Measurements from ENCODE around the gene EHD2. TPM values are rescaled to one million over a fixed set of nuclear protein-coding genes. Genes with fewer than 3 reads are reported as not detected.

The EHD2 gene
- total RNA-seq, 6 experiments from 2014 or later, result 321 to 395 (median 334) TPM

DNA sequence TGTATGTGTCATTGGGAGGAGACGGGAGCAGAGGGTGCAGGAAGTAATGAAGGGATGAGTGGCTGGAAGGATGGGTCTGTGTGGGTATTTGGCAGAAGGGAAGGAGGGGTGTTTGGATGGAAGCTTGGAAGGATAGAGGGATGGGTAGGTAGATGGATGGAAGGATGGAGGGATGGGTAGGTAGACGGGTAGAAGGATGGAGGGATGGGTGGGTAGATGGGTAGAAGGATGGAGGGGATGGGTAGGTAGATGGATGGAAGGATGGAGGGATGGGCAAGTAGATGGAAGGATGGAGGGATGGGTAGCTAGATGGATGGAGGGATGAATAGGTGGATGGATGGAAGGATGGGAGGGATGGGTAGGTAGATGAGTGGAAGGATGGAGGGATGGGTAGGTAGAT is 41.7 kb upstream of the EHD2 start:
- Mint-ChIP-seq H3K36me3 (ENCODE audit: low read depth) (peaks cover 23% of the 10 kb centered on the region), H3K27ac (no peak overlapping the region), H3K9me3 (no peaks in the 10 kb centered on the region), H3K4me1 (ENCODE audit: low read depth) (peaks cover 8% of the 10 kb centered on the region), H3K4me3 (no peak overlapping the region), H3K27me3 (ENCODE audit: insufficient read depth) (peaks cover 2% of the 10 kb centered on the region)
- TF ChIP-seq CTCF (IDR thresholded peaks at IDR 0.05), result no peak
- no peak for DNase-seq

DNA sequence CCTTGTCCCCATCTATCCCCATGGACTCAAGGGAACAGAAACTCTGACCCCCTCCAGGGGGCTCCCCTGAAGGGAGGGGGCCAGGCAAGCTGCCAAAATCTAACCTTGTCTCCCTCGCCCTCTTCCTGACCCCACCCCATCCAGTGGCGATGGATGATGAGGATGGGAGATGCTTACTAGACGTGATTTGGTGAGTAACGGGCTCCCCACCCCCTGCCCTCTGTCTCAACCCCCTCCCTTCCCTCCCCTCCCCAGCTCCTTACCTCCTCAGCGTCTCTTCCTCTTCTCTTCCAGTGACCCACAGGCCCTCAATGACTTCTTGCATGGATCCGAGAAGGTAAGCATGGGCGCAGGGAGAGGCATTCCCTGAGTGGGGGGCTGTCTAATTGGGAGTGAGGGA is 39.8 kb upstream of the EHD2 start:
- Mint-ChIP-seq H3K27me3 (ENCODE audit: insufficient read depth) (peaks cover 2% of the 10 kb centered on the region), H3K4me3 (no peak overlapping the region), H3K9me3 (no peaks in the 10 kb centered on the region), H3K36me3 (ENCODE audit: low read depth) (peaks cover 30% of the 10 kb centered on the region), H3K4me1 (ENCODE audit: low read depth) (no peaks in the 10 kb centered on the region), H3K27ac (no peak overlapping the region)
- TF ChIP-seq CTCF (IDR thresholded peaks at IDR 0.05), result no peak
- DNase-seq, result no peak

GRCh38 chr19:47674548-47674947 is 38.7 kb upstream of the EHD2 start:
- Mint-ChIP-seq H3K36me3 (ENCODE audit: low read depth) (peaks cover 30% of the 10 kb centered on the region), H3K9me3 (no peaks in the 10 kb centered on the region)
- TF ChIP-seq CTCF (IDR thresholded peaks at IDR 0.05), result no peak

DNA sequence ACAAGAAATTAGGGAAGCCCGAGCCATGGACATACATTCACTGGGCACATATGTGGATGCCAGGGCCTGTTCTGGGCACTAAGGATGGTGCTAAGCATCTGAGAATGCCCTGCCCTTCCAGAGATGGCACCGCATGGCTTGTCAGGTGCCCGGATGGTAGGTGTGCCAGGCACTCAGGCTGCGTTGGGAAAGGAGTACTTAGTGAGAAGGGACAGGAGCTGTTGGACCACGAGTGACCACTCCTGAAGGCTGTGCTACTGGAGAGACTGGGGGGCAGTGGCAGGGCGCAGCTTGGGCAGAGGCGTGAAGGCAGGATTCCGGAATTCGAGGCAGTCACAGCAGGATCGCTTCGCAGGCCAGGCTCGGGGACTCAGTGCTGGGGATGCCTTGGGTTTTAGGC is 38.0 kb upstream of the EHD2 start:
- no peaks in the 10 kb centered on the region for H3K9me3 Mint-ChIP-seq
- H3K4me1 Mint-ChIP-seq (ENCODE audit: low read depth), result no peaks in the 10 kb centered on the region
- peaks cover 27% of the 10 kb centered on the region for H3K36me3 Mint-ChIP-seq (ENCODE audit: low read depth)
- H3K4me3 Mint-ChIP-seq, result no peak overlapping the region
- H3K27ac Mint-ChIP-seq, result no peak overlapping the region
- TF ChIP-seq CTCF (IDR thresholded peaks at IDR 0.05), result no peak
- H3K27me3 Mint-ChIP-seq (ENCODE audit: insufficient read depth), result peaks cover 2% of the 10 kb centered on the region
- DNase-seq, result no peak

More at GRCh38 chr19:47674548-47674947, 38.7 kb upstream of the EHD2 start:
- Mint-ChIP-seq H3K27ac (no peak overlapping the region), H3K4me1 (ENCODE audit: low read depth) (no peaks in the 10 kb centered on the region), H3K4me3 (no peak overlapping the region), H3K27me3 (ENCODE audit: insufficient read depth) (peaks cover 2% of the 10 kb centered on the region)
- no peak for DNase-seq

DNA sequence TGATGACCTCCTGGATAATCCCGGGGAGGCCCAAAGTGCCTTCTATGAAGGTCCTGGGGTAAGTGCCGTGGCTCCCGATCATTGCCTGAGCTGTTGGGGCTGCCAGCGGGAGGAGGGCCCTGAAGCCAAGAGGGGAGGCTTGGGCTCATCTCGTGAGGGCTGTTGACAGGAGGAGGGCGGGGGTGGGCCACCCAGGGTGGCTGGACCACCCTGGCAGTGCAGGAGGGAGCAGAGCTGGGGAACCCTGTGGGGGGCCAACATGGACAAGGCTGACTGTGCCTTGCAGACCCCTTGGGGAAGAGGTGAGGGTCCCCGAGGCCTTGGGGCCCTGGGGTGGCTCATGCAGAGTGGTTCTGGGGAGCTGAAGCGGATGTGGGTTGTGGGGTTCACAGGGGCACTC is 37.4 kb upstream of the EHD2 start:
- H3K27me3 Mint-ChIP-seq (ENCODE audit: insufficient read depth), result peaks cover 2% of the 10 kb centered on the region
- no peaks in the 10 kb centered on the region for H3K4me1 Mint-ChIP-seq (ENCODE audit: low read depth)
- no peak overlapping the region for H3K4me3 Mint-ChIP-seq
- H3K9me3 Mint-ChIP-seq, result no peaks in the 10 kb centered on the region
- no peak overlapping the region for H3K27ac Mint-ChIP-seq
- peaks cover 24% of the 10 kb centered on the region for H3K36me3 Mint-ChIP-seq (ENCODE audit: low read depth)
- no peak for TF ChIP-seq CTCF (IDR thresholded peaks at IDR 0.05)
- DNase-seq, result no peak

DNA sequence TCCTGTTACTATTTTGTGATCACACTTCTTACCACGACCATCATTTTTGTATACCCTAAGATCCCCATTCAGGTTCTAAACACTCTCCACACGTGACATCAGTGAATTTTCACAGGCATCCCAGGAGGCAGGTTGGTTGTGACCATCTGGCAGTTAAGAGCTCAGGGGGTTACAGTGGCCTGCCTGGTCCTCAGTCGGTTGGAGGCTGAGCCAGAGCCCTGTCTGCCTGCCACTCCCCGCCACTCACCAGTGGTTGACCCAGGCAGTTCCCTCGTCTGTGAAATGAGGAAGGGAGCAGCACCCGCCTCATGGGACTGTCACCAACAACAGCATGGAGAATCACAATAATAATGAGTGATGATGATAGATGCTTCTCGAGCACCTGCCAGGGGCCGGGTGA is 36.4 kb upstream of the EHD2 start:
- Mint-ChIP-seq H3K27ac (no peak overlapping the region), H3K4me1 (ENCODE audit: low read depth) (no peaks in the 10 kb centered on the region), H3K4me3 (no peak overlapping the region), H3K27me3 (ENCODE audit: insufficient read depth) (no peaks in the 10 kb centered on the region; the same call in 1 of the 2 replicates), H3K36me3 (ENCODE audit: low read depth) (peaks cover 29% of the 10 kb centered on the region), H3K9me3 (no peaks in the 10 kb centered on the region)
- DNase-seq, result no peak
- no peak for TF ChIP-seq CTCF (IDR thresholded peaks at IDR 0.05)
